WTC11 (cell line): ENCODE data around the gene SLC9A9.

Source experiments
- CREM ChIP-seq: sonication (generic); formaldehyde crosslinking; IDR thresholded peaks from 2 replicates; pipeline ENCODE4 v1.8.1; 2022; ENCODE audit warnings: mild to moderate bottlenecking, missing genetic modification reagents, moderate library complexity
- SMAD3 ChIP-seq: sonication (generic); formaldehyde crosslinking; IDR thresholded peaks from 2 replicates; pipeline ENCODE4 v1.8.0; 2022; ENCODE audit warnings: missing genetic modification reagents, mild to moderate bottlenecking, borderline replicate concordance
- SP1 ChIP-seq: sonication (generic); formaldehyde crosslinking; conservative IDR thresholded peaks from 2 replicates; pipeline ENCODE4 v1.8.1; 2022; ENCODE audit warnings: missing genetic modification reagents
- ZBTB21 ChIP-seq: sonication (generic); formaldehyde crosslinking; IDR thresholded peaks from 2 replicates; pipeline ENCODE4 v1.8.1; 2023; ENCODE audit warnings: mild to moderate bottlenecking, missing genetic modification reagents, borderline replicate concordance
- ZNF121 ChIP-seq: sonication (generic); formaldehyde crosslinking; IDR thresholded peaks from 2 replicates; pipeline ENCODE4 v1.8.0; 2023; ENCODE audit warnings: missing genetic modification reagents
- TF ChIP-seq, protein P1 (sequence below): sonication (generic); formaldehyde crosslinking; IDR thresholded peaks from 2 replicates; pipeline ENCODE4 v1.8.0; 2022; ENCODE audit warnings: mild to moderate bottlenecking, missing genetic modification reagents
- TF ChIP-seq, protein P2 (sequence below): sonication (generic); formaldehyde crosslinking; conservative IDR thresholded peaks from 2 replicates; pipeline ENCODE4 v1.8.1; 2023; ENCODE audit warnings: mild to moderate bottlenecking, low read depth, missing genetic modification reagents, moderate library complexity
- TF ChIP-seq, protein P3 (sequence below): sonication (generic); formaldehyde crosslinking; conservative IDR thresholded peaks from 2 replicates; pipeline ENCODE4 v1.8.1; 2022; ENCODE audit warnings: mild to moderate bottlenecking, missing genetic modification reagents
- TF ChIP-seq, protein P4 (sequence below): sonication (generic); formaldehyde crosslinking; IDR thresholded peaks from 2 replicates; pipeline ENCODE4 v1.8.1; 2023; ENCODE audit warnings: mild to moderate bottlenecking, missing genetic modification reagents, moderate library complexity
- TF ChIP-seq, protein P5 (sequence below): sonication (generic); formaldehyde crosslinking; IDR thresholded peaks from 2 replicates; pipeline ENCODE4 v1.8.1; 2023; ENCODE audit warnings: mild to moderate bottlenecking, missing genetic modification reagents, moderate library complexity
- TF ChIP-seq, protein P6 (sequence below): fragments of 200-600 bp; IDR thresholded peaks from 2 replicates; pipeline ENCODE4 v1.8.0; 2022; ENCODE audit warnings: antibody characterized with exemption

DNA sequence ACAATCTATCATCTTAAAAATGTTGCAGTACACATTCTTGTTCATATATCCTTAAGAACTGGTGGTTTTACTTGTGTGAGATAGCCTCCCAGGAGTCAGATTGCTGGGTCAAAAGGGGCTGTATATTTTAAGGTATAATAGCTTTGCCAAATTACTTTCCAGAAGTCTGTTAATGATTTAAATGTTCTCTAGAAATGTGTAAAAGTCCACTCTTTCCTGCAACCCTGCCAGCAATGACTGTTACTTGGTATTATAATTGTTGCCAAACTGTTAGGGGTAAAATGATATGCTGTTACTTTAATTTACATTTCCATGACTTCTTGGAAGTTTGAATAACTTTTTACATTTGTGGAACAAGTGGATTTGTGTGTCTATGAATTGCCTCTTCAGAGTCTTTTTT lies 170.8 kb downstream of the SLC9A9 start:
- TF ChIP-seq, protein P1, sequence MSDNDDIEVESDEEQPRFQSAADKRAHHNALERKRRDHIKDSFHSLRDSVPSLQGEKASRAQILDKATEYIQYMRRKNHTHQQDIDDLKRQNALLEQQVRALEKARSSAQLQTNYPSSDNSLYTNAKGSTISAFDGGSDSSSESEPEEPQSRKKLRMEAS (CRISPR knock-in tag), result no peak
- TF ChIP-seq, protein P2, sequence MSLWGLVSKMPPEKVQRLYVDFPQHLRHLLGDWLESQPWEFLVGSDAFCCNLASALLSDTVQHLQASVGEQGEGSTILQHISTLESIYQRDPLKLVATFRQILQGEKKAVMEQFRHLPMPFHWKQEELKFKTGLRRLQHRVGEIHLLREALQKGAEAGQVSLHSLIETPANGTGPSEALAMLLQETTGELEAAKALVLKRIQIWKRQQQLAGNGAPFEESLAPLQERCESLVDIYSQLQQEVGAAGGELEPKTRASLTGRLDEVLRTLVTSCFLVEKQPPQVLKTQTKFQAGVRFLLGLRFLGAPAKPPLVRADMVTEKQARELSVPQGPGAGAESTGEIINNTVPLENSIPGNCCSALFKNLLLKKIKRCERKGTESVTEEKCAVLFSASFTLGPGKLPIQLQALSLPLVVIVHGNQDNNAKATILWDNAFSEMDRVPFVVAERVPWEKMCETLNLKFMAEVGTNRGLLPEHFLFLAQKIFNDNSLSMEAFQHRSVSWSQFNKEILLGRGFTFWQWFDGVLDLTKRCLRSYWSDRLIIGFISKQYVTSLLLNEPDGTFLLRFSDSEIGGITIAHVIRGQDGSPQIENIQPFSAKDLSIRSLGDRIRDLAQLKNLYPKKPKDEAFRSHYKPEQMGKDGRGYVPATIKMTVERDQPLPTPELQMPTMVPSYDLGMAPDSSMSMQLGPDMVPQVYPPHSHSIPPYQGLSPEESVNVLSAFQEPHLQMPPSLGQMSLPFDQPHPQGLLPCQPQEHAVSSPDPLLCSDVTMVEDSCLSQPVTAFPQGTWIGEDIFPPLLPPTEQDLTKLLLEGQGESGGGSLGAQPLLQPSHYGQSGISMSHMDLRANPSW (CRISPR knock-in tag), result no peak
- TF ChIP-seq, protein P3, sequence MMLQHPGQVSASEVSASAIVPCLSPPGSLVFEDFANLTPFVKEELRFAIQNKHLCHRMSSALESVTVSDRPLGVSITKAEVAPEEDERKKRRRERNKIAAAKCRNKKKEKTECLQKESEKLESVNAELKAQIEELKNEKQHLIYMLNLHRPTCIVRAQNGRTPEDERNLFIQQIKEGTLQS (CRISPR knock-in tag), result no peak
- TF ChIP-seq, protein P4, sequence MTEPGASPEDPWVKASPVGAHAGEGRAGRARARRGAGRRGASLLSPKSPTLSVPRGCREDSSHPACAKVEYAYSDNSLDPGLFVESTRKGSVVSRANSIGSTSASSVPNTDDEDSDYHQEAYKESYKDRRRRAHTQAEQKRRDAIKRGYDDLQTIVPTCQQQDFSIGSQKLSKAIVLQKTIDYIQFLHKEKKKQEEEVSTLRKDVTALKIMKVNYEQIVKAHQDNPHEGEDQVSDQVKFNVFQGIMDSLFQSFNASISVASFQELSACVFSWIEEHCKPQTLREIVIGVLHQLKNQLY, result no peak
- TF ChIP-seq ZNF121 (CRISPR knock-in tag) (no peak), SMAD3 (CRISPR knock-in tag) (no peak), CREM (CRISPR knock-in tag) (no peak), SP1 (CRISPR knock-in tag) (no peak), ZBTB21 (no peak)
- TF ChIP-seq, protein P5, sequence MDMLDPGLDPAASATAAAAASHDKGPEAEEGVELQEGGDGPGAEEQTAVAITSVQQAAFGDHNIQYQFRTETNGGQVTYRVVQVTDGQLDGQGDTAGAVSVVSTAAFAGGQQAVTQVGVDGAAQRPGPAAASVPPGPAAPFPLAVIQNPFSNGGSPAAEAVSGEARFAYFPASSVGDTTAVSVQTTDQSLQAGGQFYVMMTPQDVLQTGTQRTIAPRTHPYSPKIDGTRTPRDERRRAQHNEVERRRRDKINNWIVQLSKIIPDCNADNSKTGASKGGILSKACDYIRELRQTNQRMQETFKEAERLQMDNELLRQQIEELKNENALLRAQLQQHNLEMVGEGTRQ, result no peak
- TF ChIP-seq, protein P6, sequence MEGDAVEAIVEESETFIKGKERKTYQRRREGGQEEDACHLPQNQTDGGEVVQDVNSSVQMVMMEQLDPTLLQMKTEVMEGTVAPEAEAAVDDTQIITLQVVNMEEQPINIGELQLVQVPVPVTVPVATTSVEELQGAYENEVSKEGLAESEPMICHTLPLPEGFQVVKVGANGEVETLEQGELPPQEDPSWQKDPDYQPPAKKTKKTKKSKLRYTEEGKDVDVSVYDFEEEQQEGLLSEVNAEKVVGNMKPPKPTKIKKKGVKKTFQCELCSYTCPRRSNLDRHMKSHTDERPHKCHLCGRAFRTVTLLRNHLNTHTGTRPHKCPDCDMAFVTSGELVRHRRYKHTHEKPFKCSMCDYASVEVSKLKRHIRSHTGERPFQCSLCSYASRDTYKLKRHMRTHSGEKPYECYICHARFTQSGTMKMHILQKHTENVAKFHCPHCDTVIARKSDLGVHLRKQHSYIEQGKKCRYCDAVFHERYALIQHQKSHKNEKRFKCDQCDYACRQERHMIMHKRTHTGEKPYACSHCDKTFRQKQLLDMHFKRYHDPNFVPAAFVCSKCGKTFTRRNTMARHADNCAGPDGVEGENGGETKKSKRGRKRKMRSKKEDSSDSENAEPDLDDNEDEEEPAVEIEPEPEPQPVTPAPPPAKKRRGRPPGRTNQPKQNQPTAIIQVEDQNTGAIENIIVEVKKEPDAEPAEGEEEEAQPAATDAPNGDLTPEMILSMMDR, result no peak
